GM23338 (cell line): Measurements from ENCODE around the gene PIM2.

Experiments used
- CREB1 ChIP-seq: fragments of 250-450 bp; sonication (Bioruptor Pico); IDR thresholded peaks from 2 replicates; pipeline ENCODE4 v1.5.0; 2020; ENCODE audit warnings: low read depth, mild to moderate bottlenecking, moderate library complexity
- CTCF ChIP-seq, 2 experiments: fragments of 200-600 bp in 1 of 2; sonication (generic) in 1 of 2; conservative IDR thresholded peaks; 2 replicates each; pipeline versions ENCODE4 v1.5.1 to v1.6.1; 2016 to 2017; ENCODE audit warnings: antibody characterized with exemption in 2 of 2, low read depth in 2 of 2, mild to moderate bottlenecking in 2 of 2, moderate library complexity in 1 of 2
- EZH2 ChIP-seq: fragments of 200-600 bp; sonication (generic); IDR thresholded peaks from one replicate; pipeline ENCODE4 v1.8.0; 2017; ENCODE audit warnings: antibody characterized with exemption, mild to moderate bottlenecking, low read depth; ENCODE audit not compliant: unreplicated experiment
- EZH2phosphoT487 ChIP-seq: fragments of 200-600 bp; sonication (generic); IDR thresholded peaks from one replicate; pipeline ENCODE4 v1.8.1; 2018; ENCODE audit warnings: antibody characterized with exemption; ENCODE audit not compliant: unreplicated experiment
- JUNB ChIP-seq: IDR thresholded peaks from one replicate; pipeline ENCODE4 v1.6.1; 2016; ENCODE audit warnings: antibody characterized with exemption; ENCODE audit not compliant: unreplicated experiment
- POLR2AphosphoS5 ChIP-seq: IDR thresholded peaks from 2 replicates; pipeline ENCODE4 v1.6.1; 2016; ENCODE audit warnings: antibody characterized with exemption, low read depth
- REST ChIP-seq: IDR thresholded peaks from one replicate; pipeline ENCODE4 v1.6.1; 2018; ENCODE audit warnings: antibody characterized with exemption; ENCODE audit not compliant: unreplicated experiment
- ZNF114 ChIP-seq: fragments of 250-450 bp; sonication (Bioruptor Pico); IDR thresholded peaks from 2 replicates; pipeline ENCODE4 v1.5.0; 2020; ENCODE audit warnings: mild to moderate bottlenecking, moderate library complexity
- ZNF331 ChIP-seq: fragments of 250-450 bp; sonication (Bioruptor Pico); IDR thresholded peaks from 2 replicates; pipeline ENCODE4 v1.5.0; 2020; ENCODE audit warnings: low read depth, mild to moderate bottlenecking, moderate library complexity

GRCh38 chrX:48956728-48957414 is 38.0 kb upstream of the PIM2 start:
- TF ChIP-seq CTCF (conservative IDR thresholded peaks at IDR 0.05; ENCODE audit: low read depth in 2 of 2) (no peak), CREB1 (CRISPR knock-in tag) (no peak), REST (no peak), EZH2 (no peak), POLR2AphosphoS5 (no peak), EZH2phosphoT487 (no peak), ZNF331 (CRISPR knock-in tag) (no peak), JUNB (no peak), ZNF114 (CRISPR knock-in tag) (no peak)
